Measurements from ENCODE around the gene FCHSD2.

The FCHSD2 gene

GRCh38 chr11:72820439-72821139 is 321.5 kb downstream of the FCHSD2 start:
- no peak overlapping the region for H3K4me3 ChIP-seq (ENCODE audit: low read depth, low read length)
- no peak for TF ChIP-seq CTCF (IDR thresholded peaks at IDR 0.05; ENCODE audit: low read depth, low read length)

GRCh38 chr11:72818971-72819370 is 323.1 kb downstream of the FCHSD2 start:
- no peak for TF ChIP-seq CTCF (IDR thresholded peaks at IDR 0.05; ENCODE audit: low read depth, low read length)
- no peak overlapping the region for H3K4me3 ChIP-seq (ENCODE audit: low read depth, low read length)

- no peak overlapping the region for H3K4me3 ChIP-seq (ENCODE audit: low read depth, low read length)
- no peak for TF ChIP-seq CTCF (IDR thresholded peaks at IDR 0.05; ENCODE audit: low read depth, low read length)
Observed at GRCh38 chr11:72817966-72818365, 324.2 kb downstream of the FCHSD2 start.

GRCh38 chr11:72816404-72816990 is 325.6 kb downstream of the FCHSD2 start:
- TF ChIP-seq CTCF (IDR thresholded peaks at IDR 0.05; ENCODE audit: low read depth, low read length), result no peak
- H3K4me3 ChIP-seq (ENCODE audit: low read depth, low read length), result no peak overlapping the region

- H3K4me3 ChIP-seq (ENCODE audit: low read depth, low read length), result peak overlapping the region; percentile 85
- no peak for TF ChIP-seq CTCF (IDR thresholded peaks at IDR 0.05; ENCODE audit: low read depth, low read length)
Observed at GRCh38 chr11:72815110-72815618, 327.0 kb downstream of the FCHSD2 start.

- no peak for TF ChIP-seq CTCF (IDR thresholded peaks at IDR 0.05; ENCODE audit: low read depth, low read length)
- H3K4me3 ChIP-seq (ENCODE audit: low read depth, low read length), result peak within 1 kb of the TSS; percentile 85
Observed at GRCh38 chr11:72814286-72815109, 327.6 kb downstream of the FCHSD2 start, which contains the start of gene ATG16L2. ATG16L2 (plus strand) TSS chr11:72814411; CDS start chr11:72814446, 35 bp downstream.

Data from WI38 (cell line).